ENCODE measurements around the gene B4GALNT4. TPM values are rescaled to one million over a fixed set of nuclear protein-coding genes. Genes with fewer than 3 reads are reported as not detected.
"Not testable (repeated sequence)": the region's sequence is repeated elsewhere in the genome, so short reads cannot be mapped to it uniquely, and the experiment has no call there.

Gene B4GALNT4
- total RNA-seq = 1.9 TPM
- long read RNA-seq, partial matches to known transcripts = 0 of 1 reads
- long read RNA-seq, other reads (novel, unspliced or antisense) = 1 of 1 reads

GRCh38 chr11:369336-370018, at the start of gene B4GALNT4:
TSS of gene B4GALNT4 (plus strand) at chr11:369499. CDS start at chr11:369804, 305 bp downstream.
- Histone ChIP-seq H3K9me3 (no peaks in the 10 kb centered on the region), H3K27ac (no peak within 1 kb of the TSS), H3K36me3 (no peaks in the 10 kb centered on the region), H3K27me3 (peaks cover 34% of the 10 kb centered on the region), H3K4me1 (peaks cover 9% of the 10 kb centered on the region), H3K4me3 (no peak within 1 kb of the TSS)
- intact Hi-C loops (cut with DNase I) = no loop called here
- TF ChIP-seq CTCF (IDR thresholded peaks at IDR 0.05) = no peak
- DNase-seq (no peak), ATAC-seq (no peak)

- peaks cover 23% of the 10 kb centered on the region for H3K4me1 ChIP-seq
- H3K27me3 ChIP-seq; intact Hi-C loops (cut with DNase I); H3K9me3 ChIP-seq; H3K36me3 ChIP-seq: not testable (repeated sequence)
- ATAC-seq (peak; percentile 3), DNase-seq (peak; percentile 54)
- peak overlapping the region; percentile 92 for H3K4me3 ChIP-seq
- peak overlapping the region; percentile 89 for H3K27ac ChIP-seq
Observed at GRCh38 chr11:319888-320273, 49.4 kb upstream of the B4GALNT4 start.

GRCh38 chr11:324156-324555, 45.1 kb upstream of the B4GALNT4 start:
- H3K27ac ChIP-seq = peak overlapping the region; percentile 75
- intact Hi-C loops (cut with DNase I) = no loop called here
- no peak for ATAC-seq
- peaks cover 43% of the 10 kb centered on the region for H3K4me1 ChIP-seq
- no peak overlapping the region for H3K4me3 ChIP-seq
- DNase-seq = no peak
- H3K27me3 ChIP-seq = no peaks in the 10 kb centered on the region
- H3K36me3 ChIP-seq = no peaks in the 10 kb centered on the region
- H3K9me3 ChIP-seq = no peaks in the 10 kb centered on the region
- no peak for TF ChIP-seq CTCF (IDR thresholded peaks at IDR 0.05)

- peaks cover 43% of the 10 kb centered on the region for H3K4me1 ChIP-seq
- ATAC-seq; H3K36me3 ChIP-seq; H3K4me3 ChIP-seq; intact Hi-C loops (cut with DNase I); H3K9me3 ChIP-seq; H3K27me3 ChIP-seq: not testable (repeated sequence)
- DNase-seq = peak; percentile 63
- H3K27ac ChIP-seq = peak overlapping the region; percentile 87
Observed at GRCh38 chr11:324593-325517, 44.4 kb upstream of the B4GALNT4 start.

- TF ChIP-seq CTCF (IDR thresholded peaks at IDR 0.05) = no peak
- H3K27me3 ChIP-seq = no peaks in the 10 kb centered on the region
- DNase-seq (peak; percentile 60), ATAC-seq (no peak)
- H3K27ac ChIP-seq = peak overlapping the region; percentile 87
- intact Hi-C loops (cut with DNase I) = no loop called here
- H3K36me3 ChIP-seq = no peaks in the 10 kb centered on the region
- H3K4me1 ChIP-seq = peaks cover 43% of the 10 kb centered on the region
- H3K9me3 ChIP-seq = no peaks in the 10 kb centered on the region
- H3K4me3 ChIP-seq = no peak overlapping the region
Observed at GRCh38 chr11:325796-326591, 43.3 kb upstream of the B4GALNT4 start.

GRCh38 chr11:326592-326841, 42.8 kb upstream of the B4GALNT4 start:
- no peak for DNase-seq
- H3K9me3 ChIP-seq = no peaks in the 10 kb centered on the region
- no peak for ATAC-seq
- H3K27me3 ChIP-seq = no peaks in the 10 kb centered on the region
- no peaks in the 10 kb centered on the region for H3K36me3 ChIP-seq
- intact Hi-C loops (cut with DNase I) = no loop called here
- peaks cover 43% of the 10 kb centered on the region for H3K4me1 ChIP-seq
- peak overlapping the region; percentile 87 for H3K27ac ChIP-seq
- no peak overlapping the region for H3K4me3 ChIP-seq
- no peak for TF ChIP-seq CTCF (IDR thresholded peaks at IDR 0.05)
